Stimulated activated CD4-positive, alpha-beta T cell treated with anti-CD3 and anti-CD28 coated beads, TNF-alpha, amount 100 ng/mL, for 1 hour (primary cell): ENCODE data around the gene ZNF683.
A peak's percentile ranks its signal among the peaks of the same experiment; 100 is the strongest.
"Not testable (repeated sequence)": the region's sequence is repeated elsewhere in the genome, so short reads cannot be mapped to it uniquely, and the experiment has no call there.

Source experiments
- DNase-seq, 3 donors: peaks; one replicate each; pipeline ENCODE4 v3.0.0-alpha.2; 2020; ENCODE audit warnings: low read depth in 3 of 3, low spot score in 1 of 3

The ZNF683 gene

GRCh38 chr1:26385063-26385462 lies 12.5 kb upstream of the ZNF683 start:
- DNase-seq: not testable (repeated sequence)

GRCh38 chr1:26384076-26384475 lies 11.5 kb upstream of the ZNF683 start:
- no peak for DNase-seq

- DNase-seq: no peak
Measured at GRCh38 chr1:26378879-26379251, 6.3 kb upstream of the ZNF683 start.

GRCh38 chr1:26378088-26378878 lies 5.7 kb upstream of the ZNF683 start:
- DNase-seq: peak; percentile 30 to 57 (median 51)

- DNase-seq: no peak
Measured at GRCh38 chr1:26376050-26376449, 3.5 kb upstream of the ZNF683 start.

GRCh38 chr1:26375081-26375480 lies 2.5 kb upstream of the ZNF683 start:
- no peak for DNase-seq

- not testable (repeated sequence) for DNase-seq
Measured at GRCh38 chr1:26374361-26374760, 1.8 kb upstream of the ZNF683 start.

GRCh38 chr1:26373789-26374188 lies 1.2 kb upstream of the ZNF683 start:
- no peak for DNase-seq

- DNase-seq: no peak
Measured at GRCh38 chr1:26373281-26373680, 731 bp upstream of the ZNF683 start.

- no peak for DNase-seq
Measured at GRCh38 chr1:26372039-26372438, 511 bp downstream of the ZNF683 start.

- no peak for DNase-seq
Measured at GRCh38 chr1:26370591-26371382, 1.8 kb downstream of the ZNF683 start.

- DNase-seq: no peak
Measured at GRCh38 chr1:26368486-26368885, 4.1 kb downstream of the ZNF683 start.

GRCh38 chr1:26368006-26368405 lies 4.5 kb downstream of the ZNF683 start:
- no peak for DNase-seq

GRCh38 chr1:26367441-26367840 lies 5.1 kb downstream of the ZNF683 start:
- no peak for DNase-seq

- DNase-seq: no peak
Measured at GRCh38 chr1:26364956-26365355, 7.6 kb downstream of the ZNF683 start.

- peak; percentile 64 to 83 (median 71) for DNase-seq
Measured at GRCh38 chr1:26363549-26364448, 8.8 kb downstream of the ZNF683 start.

GRCh38 chr1:26362331-26362730 lies 10.2 kb downstream of the ZNF683 start:
- DNase-seq: no peak

- DNase-seq: no peak
Measured at GRCh38 chr1:26361605-26362122, 10.9 kb downstream of the ZNF683 start.

- no peak for DNase-seq
Measured at GRCh38 chr1:26360807-26361604, 11.5 kb downstream of the ZNF683 start.
